ENCODE results near the gene ZNF394.

Gene ZNF394

DNA sequence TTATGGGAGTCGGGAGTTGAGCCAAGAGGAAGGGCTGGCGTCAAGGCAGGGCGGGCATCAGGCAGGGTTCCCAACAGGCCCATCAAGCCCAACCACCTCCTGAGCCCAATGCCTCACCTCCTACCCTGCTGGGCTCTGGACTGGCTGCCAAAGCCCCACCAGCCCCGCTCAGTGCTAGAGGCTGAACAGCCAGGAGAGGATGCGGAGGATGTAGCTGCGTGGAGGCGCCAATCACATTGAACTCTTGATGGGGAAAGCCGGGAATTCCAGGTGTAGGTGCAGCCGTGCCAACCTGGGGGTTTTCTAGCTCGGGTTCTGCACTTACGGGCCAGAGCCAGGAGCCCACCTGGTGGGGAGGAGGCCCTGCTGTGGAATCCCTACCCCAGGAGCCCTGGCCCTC is 47.0 kb downstream of the ZNF394 start:
- peak in 1 of 58 donors; percentile 25 for DNase-seq

DNA sequence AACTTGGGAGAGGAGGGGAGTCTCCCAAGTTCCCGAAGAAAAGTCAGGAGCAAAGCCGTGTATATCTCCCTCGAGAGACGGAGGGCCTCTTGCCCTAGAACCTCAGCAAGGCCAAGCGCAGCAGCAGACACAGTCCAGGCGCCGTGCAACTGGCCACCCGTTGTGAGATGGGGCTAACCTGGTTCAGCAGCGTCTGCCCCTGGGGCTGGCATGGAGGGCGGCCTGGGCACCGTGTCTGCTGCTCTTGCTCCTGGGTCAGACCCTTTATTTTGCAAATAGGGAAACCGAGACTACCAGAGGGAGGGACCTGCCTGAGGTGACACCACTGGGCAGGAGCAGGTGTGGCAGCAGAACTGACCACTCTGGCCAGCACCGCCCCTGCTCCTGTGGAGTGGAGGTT is 47.5 kb downstream of the ZNF394 start:
- no peak for DNase-seq

DNA sequence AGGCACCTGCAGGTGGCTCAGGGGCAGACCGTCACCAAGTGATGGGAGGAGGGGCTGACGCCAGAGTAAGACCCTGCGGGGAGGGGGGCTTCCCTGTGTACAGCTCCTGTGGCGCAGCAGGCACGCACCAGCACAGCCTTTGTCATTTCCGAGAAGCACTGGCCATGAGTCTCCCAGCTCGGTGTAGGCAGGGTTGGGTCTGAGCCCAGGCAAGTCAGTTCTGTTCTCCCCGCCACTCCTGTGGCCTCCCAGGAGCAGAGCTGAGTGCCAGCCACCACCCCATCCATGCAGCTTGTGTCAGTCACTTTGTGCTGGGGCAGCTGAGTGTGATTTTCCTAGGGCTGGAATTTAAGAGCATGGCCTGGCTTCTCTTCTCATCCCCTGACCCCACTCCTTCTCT is 48.1 kb downstream of the ZNF394 start:
- peak in 45 of 58 donors; percentile 7 to 81 (median 30) for DNase-seq

DNA sequence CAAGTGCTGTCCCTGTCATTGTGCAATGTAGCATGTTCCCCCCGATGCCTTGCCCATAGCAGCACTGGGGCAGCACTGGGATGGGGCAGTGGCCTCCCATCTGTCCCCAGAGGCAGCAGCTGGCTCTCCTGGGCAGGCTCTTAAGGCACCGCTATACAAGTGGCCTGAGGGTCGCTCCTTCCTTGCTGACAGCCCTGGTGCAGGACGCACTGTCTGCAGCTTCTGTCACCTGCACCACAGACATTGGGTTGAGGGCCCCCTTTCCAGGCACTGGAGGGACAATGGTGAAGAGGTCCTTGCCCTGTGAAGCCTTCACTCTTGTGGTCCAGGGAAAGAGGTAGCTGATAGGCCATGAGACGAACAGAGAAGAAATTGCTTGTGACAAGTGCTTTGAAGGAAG is 50.8 kb downstream of the ZNF394 start:
- no peak for DNase-seq

DNA sequence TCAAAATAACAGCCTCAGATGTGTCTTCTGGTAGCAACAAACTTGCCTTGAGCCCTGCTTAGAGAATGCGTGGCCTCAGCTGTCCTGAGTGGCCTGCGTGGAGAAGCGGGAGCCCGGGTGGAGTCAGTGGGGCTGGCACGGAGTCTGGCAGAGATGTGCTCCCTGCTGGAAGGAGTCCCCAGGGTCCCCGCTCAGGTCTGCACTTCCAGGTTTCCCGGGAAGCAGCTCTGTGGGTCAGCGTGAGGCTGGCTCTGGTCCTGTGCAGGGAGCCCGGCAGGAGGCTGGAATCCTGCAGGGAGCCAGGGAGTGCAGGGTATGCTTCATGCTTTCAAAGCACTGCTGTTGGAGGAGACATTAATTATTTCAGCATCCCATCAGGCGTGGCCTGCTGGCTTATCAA is 51.2 kb downstream of the ZNF394 start:
- DNase-seq = no peak

DNA sequence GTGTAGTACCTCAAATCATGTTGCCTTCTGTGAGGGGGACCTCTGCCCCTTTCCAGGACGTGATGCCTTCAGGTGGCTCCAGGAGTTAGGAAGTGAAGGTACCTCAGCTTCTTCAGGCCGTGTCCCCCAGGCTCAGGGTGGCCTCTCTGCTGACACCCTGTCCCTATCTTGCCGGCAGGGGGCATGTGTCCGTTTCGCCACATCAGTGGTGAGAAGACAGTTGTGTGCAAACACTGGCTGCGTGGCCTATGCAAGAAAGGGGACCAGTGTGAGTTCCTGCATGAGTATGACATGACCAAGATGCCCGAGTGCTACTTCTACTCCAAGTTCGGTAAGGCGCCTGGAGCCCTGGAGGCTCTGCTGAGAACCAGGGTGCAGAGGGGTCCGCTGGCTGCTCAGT is 52.1 kb downstream of the ZNF394 start:
- no peak for DNase-seq

DNA sequence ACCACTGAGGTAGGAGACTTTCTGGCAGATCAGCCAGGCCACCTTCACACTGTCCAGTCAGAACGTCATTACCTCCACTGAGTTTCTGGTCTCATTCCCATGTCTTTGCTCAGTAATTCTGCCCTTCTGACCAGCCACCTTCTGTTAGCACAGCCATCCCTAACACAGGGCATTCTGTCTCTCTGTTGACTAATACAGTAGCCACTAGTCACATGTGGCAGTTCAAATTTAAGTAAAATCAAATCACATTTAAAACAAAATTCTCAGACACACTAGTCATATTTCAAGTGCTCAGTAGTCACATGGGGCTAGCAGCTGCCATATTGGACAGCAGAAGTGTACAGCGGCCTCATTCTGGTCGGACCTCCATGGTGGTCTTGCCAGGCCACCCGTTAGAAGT is 54.0 kb downstream of the ZNF394 start:
- no peak for DNase-seq
